HG03565 (cell line): Measurements from ENCODE around the gene RPS6KC1.
"Not testable (repeated sequence)": the region's sequence is repeated elsewhere in the genome, so short reads cannot be mapped to it uniquely, and the experiment has no call there.

Experiments
- ATAC-seq: cut with Tn5 transposase; IDR thresholded peaks from one replicate; pipeline ENCODE4 v1.9.1; 2021; ENCODE audit warnings: mild to moderate bottlenecking, moderate library complexity; ENCODE audit not compliant: unreplicated experiment

Gene RPS6KC1

GRCh38 chr1:213138391-213138790 is 87.3 kb downstream of the RPS6KC1 start:
- no peak for ATAC-seq

GRCh38 chr1:213138892-213139291 is 87.9 kb downstream of the RPS6KC1 start:
- no peak for ATAC-seq

GRCh38 chr1:213148905-213149304 is 97.9 kb downstream of the RPS6KC1 start:
- no peak for ATAC-seq

- not testable (repeated sequence) for ATAC-seq
These were observed 99.0 kb downstream of the RPS6KC1 start for GRCh38 chr1:213150090-213150489.

- ATAC-seq: no peak
These were observed 103.1 kb downstream of the RPS6KC1 start for GRCh38 chr1:213154056-213154685.

GRCh38 chr1:213159376-213159775 is 108.3 kb downstream of the RPS6KC1 start:
- ATAC-seq: no peak

GRCh38 chr1:213160442-213160841 is 109.4 kb downstream of the RPS6KC1 start:
- not testable (repeated sequence) for ATAC-seq

- ATAC-seq: no peak
These were observed 111.3 kb downstream of the RPS6KC1 start for GRCh38 chr1:213162338-213162737.

- ATAC-seq: no peak
These were observed 111.8 kb downstream of the RPS6KC1 start for GRCh38 chr1:213162862-213163261.

- no peak for ATAC-seq
These were observed 112.3 kb downstream of the RPS6KC1 start for GRCh38 chr1:213163278-213163711.

GRCh38 chr1:213164561-213164960 is 113.5 kb downstream of the RPS6KC1 start:
- ATAC-seq: no peak

- no peak for ATAC-seq
These were observed 115.8 kb downstream of the RPS6KC1 start for GRCh38 chr1:213166852-213167251.

- no peak for ATAC-seq
These were observed 120.7 kb downstream of the RPS6KC1 start for GRCh38 chr1:213171711-213172110.

- no peak for ATAC-seq
These were observed 125.3 kb downstream of the RPS6KC1 start for GRCh38 chr1:213176341-213176740.

GRCh38 chr1:213179784-213180183 is 128.7 kb downstream of the RPS6KC1 start:
- no peak for ATAC-seq

- no peak for ATAC-seq
These were observed 129.8 kb downstream of the RPS6KC1 start for GRCh38 chr1:213180833-213181232.

- ATAC-seq: no peak
These were observed 132.1 kb downstream of the RPS6KC1 start for GRCh38 chr1:213183036-213183672.

GRCh38 chr1:213186168-213186567 is 135.1 kb downstream of the RPS6KC1 start:
- no peak for ATAC-seq

GRCh38 chr1:213192026-213192425 is 141.0 kb downstream of the RPS6KC1 start:
- ATAC-seq: no peak

GRCh38 chr1:213194383-213194782 is 143.3 kb downstream of the RPS6KC1 start:
- no peak for ATAC-seq

GRCh38 chr1:213194855-213195254 is 143.8 kb downstream of the RPS6KC1 start:
- no peak for ATAC-seq

GRCh38 chr1:213196328-213197054 is 145.4 kb downstream of the RPS6KC1 start:
- not testable (repeated sequence) for ATAC-seq
